HL-60 (cell line): ENCODE measurements around the gene TTC28.

ENCODE experiments used
- DNase-seq, 2 experiments: peaks; one replicate each; pipeline ENCODE4 v3.0.0-alpha.2; 2010 to 2020; ENCODE audit warnings: low read depth in 1 of 2, low spot score in 1 of 2
- H3K27ac ChIP-seq: fragments of 250-450 bp; sonication (Bioruptor Pico); replicated peaks from 2 replicates; pipeline ENCODE4 v1.5.1; 2020; ENCODE audit warnings: mild to moderate bottlenecking, moderate library complexity
- H3K27me3 ChIP-seq: fragments of 250-450 bp; sonication (Bioruptor Pico); 2 replicates; pipeline ENCODE4 v1.5.1; 2021; ENCODE audit warnings: mild to moderate bottlenecking, moderate library complexity; ENCODE audit not compliant: insufficient read depth, poor library complexity, severe bottlenecking
- H3K4me3 ChIP-seq: replicated peaks from 2 replicates; pipeline ENCODE4 v1.5.1; 2011; ENCODE audit warnings: mild to moderate bottlenecking, control low read depth, low read length; ENCODE audit not compliant: insufficient read depth
- CTCF ChIP-seq: IDR thresholded peaks from one replicate; pipeline ENCODE4 v1.5.1; 2011; ENCODE audit warnings: low read length, control low read depth, inconsistent platforms; ENCODE audit not compliant: insufficient read depth
- GABPA ChIP-seq: IDR thresholded peaks from 2 replicates; pipeline ENCODE4 v1.6.1; 2012; ENCODE audit warnings: low read depth
- POLR2AphosphoS5 ChIP-seq: IDR thresholded peaks from 2 replicates; pipeline ENCODE4 v1.6.1; 2012; ENCODE audit warnings: low read depth
- REST ChIP-seq: IDR thresholded peaks from 2 replicates; pipeline ENCODE4 v1.6.1; 2012; ENCODE audit warnings: low read depth; ENCODE audit not compliant: insufficient replicate concordance
- SPI1 ChIP-seq: IDR thresholded peaks from 2 replicates; pipeline ENCODE4 v1.6.1; 2012; ENCODE audit warnings: low read depth, mild to moderate bottlenecking, borderline replicate concordance

TTC28 gene

GRCh38 chr22:28185130-28185529, 494.5 kb downstream of the TTC28 start:
- Histone ChIP-seq H3K27ac (no peak overlapping the region), H3K27me3 (no peaks in the 10 kb centered on the region), H3K4me3 (no peak overlapping the region)
- no peak for TF ChIP-seq CTCF
- no peak for TF ChIP-seq POLR2AphosphoS5
- no peak for TF ChIP-seq SPI1
- TF ChIP-seq REST = no peak
- TF ChIP-seq GABPA = no peak
- DNase-seq = no peak

- no peak for TF ChIP-seq GABPA
- TF ChIP-seq REST = no peak
- no peak for TF ChIP-seq CTCF
- no peak for TF ChIP-seq SPI1
- TF ChIP-seq POLR2AphosphoS5 = no peak
- Histone ChIP-seq H3K27me3 (no peaks in the 10 kb centered on the region), H3K27ac (no peak overlapping the region), H3K4me3 (no peak overlapping the region)
- no peak for DNase-seq
Measured at GRCh38 chr22:28183078-28183860, 496.4 kb downstream of the TTC28 start.

GRCh38 chr22:28180804-28181731, 498.6 kb downstream of the TTC28 start:
- Histone ChIP-seq H3K4me3 (no peak overlapping the region), H3K27ac (no peak overlapping the region), H3K27me3 (no peaks in the 10 kb centered on the region)
- DNase-seq = no peak
- TF ChIP-seq GABPA (no peak), POLR2AphosphoS5 (no peak), REST (no peak), CTCF (no peak), SPI1 (no peak)
